IMR-90 (cell line): Measurements from ENCODE around the gene TNNI3K. TPM values are rescaled to one million over a fixed set of nuclear protein-coding genes. Genes with fewer than 3 reads are reported as not detected.

Experiments used
- ATAC-seq: fragments of 200-7000 bp; cut with Tn5 transposase; 2 replicates; pipeline ENCODE4 v1.9.1; 2020; ENCODE audit warnings: low read depth, mild to moderate bottlenecking, moderate library complexity
- BruUV-seq: library from RNA; stranded (reverse); fragments of 400-500 nt; replicated peaks from 2 replicates; lab custom pipeline; 2021; lab: Mats Ljungman, UMichigan
- CTCF ChIA-PET: fragments of 300-600 bp; formaldehyde crosslinking; extraction: SDS; loops from one replicate; lab custom pipeline; 2021; ENCODE audit warnings: antibody characterized with exemption; lab: Yijun Ruan, JAX
- POLR2A ChIA-PET: fragments of 300-600 bp; sonication (Branson Sonifier 250); formaldehyde crosslinking; loops from one replicate; lab custom pipeline; 2022; ENCODE audit warnings: antibody characterized with exemption; ENCODE audit not compliant: unreplicated experiment; lab: Charles Lee
- DNase-seq: peaks from one replicate; pipeline ENCODE4 v3.0.0; 2013
- H2AFZ ChIP-seq: replicated peaks from 2 replicates; pipeline ENCODE3; 2013; ENCODE audit warnings: low read length, mild to moderate bottlenecking; ENCODE audit not compliant: poor library complexity
- H2AK5ac ChIP-seq: 2 replicates; pipeline ENCODE4 v1.6.1; 2013; ENCODE audit warnings: low read depth, low read length, inconsistent platforms
- H2AK9ac ChIP-seq: replicated peaks from 2 replicates; pipeline ENCODE3; 2013; ENCODE audit warnings: mild to moderate bottlenecking, low read depth, low read length, moderate library complexity; ENCODE audit not compliant: poor library complexity
- H2BK120ac ChIP-seq: 2 replicates; pipeline ENCODE4 v1.6.1; 2013; ENCODE audit warnings: low read depth, low read length, inconsistent platforms
- H2BK15ac ChIP-seq: 3 replicates; pipeline ENCODE4 v1.6.1; 2013; ENCODE audit warnings: low read depth, low read length, inconsistent platforms
- H2BK20ac ChIP-seq: 2 replicates; pipeline ENCODE4 v1.6.1; 2013; ENCODE audit warnings: low read depth, mild to moderate bottlenecking, inconsistent platforms, low read length, moderate library complexity
- H2BK5ac ChIP-seq: 2 replicates; pipeline ENCODE4 v1.6.1; 2013; ENCODE audit warnings: mild to moderate bottlenecking, low read depth, low read length, inconsistent platforms; ENCODE audit not compliant: poor library complexity, severe bottlenecking
- H3K14ac ChIP-seq: replicated peaks from 2 replicates; pipeline ENCODE4 v1.6.1; 2013; ENCODE audit warnings: low read depth, low read length, inconsistent platforms
- H3K18ac ChIP-seq: 2 replicates; pipeline ENCODE4 v1.6.1; 2013; ENCODE audit warnings: low read depth, low read length, control low read depth
- H3K23ac ChIP-seq: 2 replicates; pipeline ENCODE4 v1.6.1; 2013; ENCODE audit warnings: low read depth, low read length, inconsistent platforms
- H3K27ac ChIP-seq: 2 replicates; pipeline ENCODE4 v1.5.1; 2013; ENCODE audit warnings: mild to moderate bottlenecking, control low read depth, low read length; ENCODE audit not compliant: insufficient read depth
- H3K27me3 ChIP-seq: 2 replicates; pipeline ENCODE4 v1.6.1; 2013; ENCODE audit warnings: low read length; ENCODE audit not compliant: control insufficient read depth, insufficient read depth
- H3K36me3 ChIP-seq: 2 replicates; pipeline ENCODE4 v1.6.1; 2013; ENCODE audit warnings: low read length, mixed read lengths; ENCODE audit not compliant: control insufficient read depth, insufficient read depth
- H3K4ac ChIP-seq: 2 replicates; pipeline ENCODE4 v1.6.1; 2013; ENCODE audit warnings: low read depth, low read length, inconsistent platforms
- H3K4me1 ChIP-seq: 2 replicates; pipeline ENCODE4 v1.6.1; 2013; ENCODE audit warnings: low read length, mixed read lengths; ENCODE audit not compliant: control insufficient read depth, insufficient read depth
- H3K4me2 ChIP-seq: 2 replicates; pipeline ENCODE4 v1.6.1; 2013; ENCODE audit warnings: low read depth, mild to moderate bottlenecking, control low read depth, low read length, moderate library complexity
- H3K4me3 ChIP-seq: 2 replicates; pipeline ENCODE4 v1.5.1; 2013; ENCODE audit warnings: low read depth, mild to moderate bottlenecking, control low read depth, low read length, moderate library complexity; ENCODE audit not compliant: insufficient read depth
- H3K56ac ChIP-seq: 2 replicates; pipeline ENCODE4 v1.6.1; 2013; ENCODE audit warnings: low read length, inconsistent platforms; ENCODE audit not compliant: insufficient read depth; ENCODE audit errors: extremely low read depth
- H3K79me1 ChIP-seq, 2 experiments: 2 replicates each; pipeline ENCODE4 v1.6.1; 2013; ENCODE audit warnings: low read length in 2 of 2, inconsistent platforms in 1 of 2, low read depth in 1 of 2
- H3K9ac ChIP-seq: 2 replicates; pipeline ENCODE4 v1.6.1; 2013; ENCODE audit warnings: low read depth, low read length, control low read depth
- H3K9me1 ChIP-seq: 2 replicates; pipeline ENCODE4 v1.6.1; 2013; ENCODE audit warnings: low read length, inconsistent platforms; ENCODE audit not compliant: insufficient read depth
- H3K9me3 ChIP-seq: 2 replicates; pipeline ENCODE4 v1.6.1; 2013; ENCODE audit warnings: low read length; ENCODE audit not compliant: control insufficient read depth, insufficient read depth
- H4K20me1 ChIP-seq: 2 replicates; pipeline ENCODE4 v1.6.1; 2013; ENCODE audit warnings: low read length, inconsistent platforms; ENCODE audit not compliant: insufficient read depth
- H4K5ac ChIP-seq: 2 replicates; pipeline ENCODE4 v1.6.1; 2013; ENCODE audit warnings: mild to moderate bottlenecking, low read depth, low read length, control low read depth
- H4K8ac ChIP-seq, 2 experiments: 2 replicates each; pipeline ENCODE4 v1.6.1; 2013; ENCODE audit warnings: low read depth in 2 of 2, low read length in 2 of 2, control low read depth in 1 of 2, inconsistent platforms in 1 of 2
- H4K91ac ChIP-seq: 2 replicates; pipeline ENCODE4 v1.6.1; 2013; ENCODE audit warnings: low read depth, low read length, inconsistent platforms; ENCODE audit not compliant: insufficient read depth
- CEBPB ChIP-seq: IDR thresholded peaks from 2 replicates; pipeline ENCODE4 v1.6.1; 2012; ENCODE audit warnings: low read depth, low read length, improper control_type of control experiment
- CHD1 ChIP-seq: IDR thresholded peaks from 2 replicates; pipeline ENCODE4 v1.6.1; 2012; ENCODE audit warnings: low read depth, low read length, improper control_type of control experiment
- CTCF ChIP-seq: conservative IDR thresholded peaks from 2 replicates; pipeline ENCODE4 v1.5.1; 2012; ENCODE audit warnings: mild to moderate bottlenecking, low read depth, low read length, improper control_type of control experiment
- ELK1 ChIP-seq: fragments of 150-350 bp; IDR thresholded peaks from 2 replicates; pipeline ENCODE4 v1.6.1; 2016; ENCODE audit warnings: low read depth, mild to moderate bottlenecking, low read length, moderate library complexity, borderline replicate concordance
- FOS ChIP-seq: fragments of 150-350 bp; IDR thresholded peaks from 2 replicates; pipeline ENCODE4 v1.6.1; 2016; ENCODE audit warnings: low read depth, low read length
- MAFK ChIP-seq: IDR thresholded peaks from 2 replicates; pipeline ENCODE4 v1.6.1; 2012; ENCODE audit warnings: low read depth, low read length, improper control_type of control experiment
- MAZ ChIP-seq: IDR thresholded peaks from 2 replicates; pipeline ENCODE4 v1.6.1; 2012; ENCODE audit warnings: low read depth, mild to moderate bottlenecking, low read length, improper control_type of control experiment, moderate library complexity, borderline replicate concordance
- MXI1 ChIP-seq: IDR thresholded peaks from 2 replicates; pipeline ENCODE4 v1.6.1; 2012; ENCODE audit warnings: low read depth, mild to moderate bottlenecking, low read length, moderate library complexity, borderline replicate concordance
- RAD21 ChIP-seq: IDR thresholded peaks from 2 replicates; pipeline ENCODE4 v1.6.1; 2012; ENCODE audit warnings: low read length, improper control_type of control experiment
- RCOR1 ChIP-seq: IDR thresholded peaks from 2 replicates; pipeline ENCODE4 v1.6.1; 2012; ENCODE audit warnings: mild to moderate bottlenecking, low read length, improper control_type of control experiment; ENCODE audit not compliant: insufficient replicate concordance
- RFX5 ChIP-seq: IDR thresholded peaks from 2 replicates; pipeline ENCODE4 v1.8.0; 2012; ENCODE audit warnings: low read depth, mild to moderate bottlenecking, low read length, moderate library complexity
- USF2 ChIP-seq: fragments of 150-350 bp; IDR thresholded peaks from 2 replicates; pipeline ENCODE4 v1.6.1; 2017; ENCODE audit warnings: mild to moderate bottlenecking, antibody characterized with exemption, low read length, low read depth
- WGBS, 2 experiments: methylation state at CpG; one replicate each; pipeline versions ENCODE4 v1.1.5 to v1.1.7; 2013; ENCODE audit warnings: missing lambda C conversion rate in 2 of 2; ENCODE audit not compliant: insufficient read length in 1 of 2; ENCODE audit errors: extremely low coverage in 2 of 2; 5-methylcytosine and 5-hydroxymethylcytosine counted together
- dilution Hi-C: fragments of 300-500 bp; cut with HindIII; formaldehyde crosslinking; loops from one replicate; pipeline ENCODE4 v1.14.3; 2018; ENCODE audit warnings: low sequenced_read_pairs; ENCODE audit not compliant: unreplicated experiment
- in situ Hi-C: fragments of 300-500 bp; cut with MboI; formaldehyde crosslinking; loops from 3 replicates; pipeline ENCODE4 v1.14.3; 2019; ENCODE audit warnings: low sequenced_read_pairs, inconsistent platforms, mixed read lengths
- intact Hi-C: fragments of 100-400 bp; cut with micrococcal nuclease; formaldehyde crosslinking; loops from 2 replicates; pipeline ENCODE4 v1.10.0; 2022
- polyA plus RNA-seq, 3 experiments: library from polyadenylated mRNA; depleted of rRNA; stranded (reverse); fragments of >200 nt; gene quantifications; 2 replicates each; pipeline ENCODE4 v1.2.3, GENCODE V29; 2012; ENCODE audit warnings: low replicate concordance in 1 of 3
- total RNA-seq: library from RNA; depleted of rRNA; stranded (reverse); fragments of >200 nt; gene quantifications from 2 replicates; pipeline ENCODE4 v1.2.3, GENCODE V29; 2012

Gene TNNI3K
- total and polyA plus RNA-seq, 2 of the 4 experiments (the other 2 are of a cell fraction), result 0.90 to 1.3 TPM

GRCh38 chr1:74357756-74358155, 122.6 kb downstream of the TNNI3K start:
- CTCF ChIA-PET, result no interaction called here
- ATAC-seq, result no peak

More at GRCh38 chr1:74357756-74358155, 122.6 kb downstream of the TNNI3K start:
- no peaks in the 10 kb centered on the region for H3K9me3 ChIP-seq
- no peaks in the 10 kb centered on the region for H3K36me3 ChIP-seq
- H4K20me1 ChIP-seq, result no peaks in the 10 kb centered on the region
- H3K79me1 ChIP-seq, result no peaks in the 10 kb centered on the region
- no peak overlapping the region for H3K9ac ChIP-seq
- no peak overlapping the region for H3K14ac ChIP-seq
- H3K23ac ChIP-seq, result no peak overlapping the region
- POLR2A ChIA-PET, result no interaction called here
- H3K56ac ChIP-seq, result no peak overlapping the region
- DNase-seq, result no peak
- H3K18ac ChIP-seq, result no peak overlapping the region
- H2AK9ac ChIP-seq, result no peak overlapping the region
- no peak overlapping the region for H3K4me3 ChIP-seq
- H3K4ac ChIP-seq, result no peak overlapping the region
- no peak overlapping the region for H2BK15ac ChIP-seq
- no peak overlapping the region for H4K8ac ChIP-seq
- no peak for TF ChIP-seq CTCF
- TF ChIP-seq MAFK, result no peak
- TF ChIP-seq MAZ, result no peak
- no peak for TF ChIP-seq ELK1
- TF ChIP-seq CEBPB, result no peak
- no peak for TF ChIP-seq FOS
- no peak for TF ChIP-seq MXI1
- no peak for TF ChIP-seq USF2
- no peak for TF ChIP-seq RAD21
- no peak for TF ChIP-seq RFX5
- no peak for TF ChIP-seq RCOR1
- no peak for TF ChIP-seq CHD1
- dilution Hi-C loops (no loop called here), in situ Hi-C loops (no loop called here), intact Hi-C loops (no loop called here)
- H3K4me2 ChIP-seq, result no peak overlapping the region
- no peak overlapping the region for H3K27ac ChIP-seq
- no peak overlapping the region for H2BK20ac ChIP-seq
- no peaks in the 10 kb centered on the region; the same call in 1 of the 2 replicates for H3K4me1 ChIP-seq
- H2BK120ac ChIP-seq, result no peak overlapping the region
- H2AFZ ChIP-seq, result no peak overlapping the region
- no peak overlapping the region for H2BK5ac ChIP-seq
- peak overlapping the region; percentile 63; the same call in 1 of the 2 replicates for H4K5ac ChIP-seq
- no peaks in the 10 kb centered on the region for H3K9me1 ChIP-seq
- no peak overlapping the region for H2AK5ac ChIP-seq
- no peaks in the 10 kb centered on the region for H3K27me3 ChIP-seq
- BruUV-seq, result no TSS peak
- WGBS, 2 experiments, result 100% methylated on average over 1 of the region's 4 CpGs; no CpG with 5 or more reads in 1 of the 2 experiments
- no peak overlapping the region for H4K91ac ChIP-seq
